ENCODE measurements around the gene CENPL. TPM values are rescaled to one million over a fixed set of nuclear protein-coding genes. Genes with fewer than 3 reads are reported as not detected.

CENPL gene
- total and polyA plus RNA-seq, 2 of the 4 experiments (the other 2 are of a cell fraction), result 6.3 to 21.1 TPM

GRCh38 chr1:173775578-173776226 lies 49.0 kb downstream of the CENPL start:
- Histone ChIP-seq H3K9ac (ENCODE audit: low read depth, low read length) (no peak overlapping the region), H3K9me3 (ENCODE audit: control insufficient read depth, insufficient read depth, low read length) (no peaks in the 10 kb centered on the region), H3K23ac (ENCODE audit: low read depth, low read length) (no peak overlapping the region), H3K4me2 (ENCODE audit: low read depth, low read length) (no peak overlapping the region), H2BK5ac (ENCODE audit: low read depth, low read length, poor library complexity, severe bottlenecking) (no peak overlapping the region), H2BK15ac (ENCODE audit: low read depth, low read length) (no peak overlapping the region), H2AK5ac (ENCODE audit: low read depth, low read length) (no peak overlapping the region), H3K27me3 (ENCODE audit: control insufficient read depth, insufficient read depth, low read length) (no peaks in the 10 kb centered on the region), H3K18ac (ENCODE audit: low read depth, low read length) (no peak overlapping the region), H3K4me1 (ENCODE audit: control insufficient read depth, insufficient read depth, low read length) (no peaks in the 10 kb centered on the region), H3K27ac (ENCODE audit: insufficient read depth, low read length) (no peak overlapping the region), H3K36me3 (ENCODE audit: control insufficient read depth, insufficient read depth, low read length) (peaks cover 18% of the 10 kb centered on the region), H4K5ac (ENCODE audit: low read depth, low read length) (no peak overlapping the region), H3K9me1 (ENCODE audit: insufficient read depth, low read length) (0 out of 2 replicates have a peak, but pooled peaks cover 6% of the 10 kb centered on the region), H3K4me3 (ENCODE audit: insufficient read depth, low read depth, low read length) (no peak overlapping the region), H4K8ac (ENCODE audit: low read depth in 2 of 2, low read length in 2 of 2) (no peak overlapping the region), H3K4ac (ENCODE audit: low read depth, low read length) (no peak overlapping the region), H4K20me1 (ENCODE audit: insufficient read depth, low read length) (no peaks in the 10 kb centered on the region), H3K56ac (ENCODE audit: extremely low read depth, insufficient read depth, low read length) (no peak overlapping the region), H2BK120ac (ENCODE audit: low read depth, low read length) (no peak overlapping the region), H3K14ac (replicated peaks; ENCODE audit: low read depth, low read length) (no peak overlapping the region), H4K91ac (ENCODE audit: insufficient read depth, low read depth, low read length) (no peak overlapping the region), H2AK9ac (replicated peaks; ENCODE audit: low read depth, low read length, poor library complexity) (no peak overlapping the region), H2AFZ (replicated peaks; ENCODE audit: low read length, poor library complexity) (no peak overlapping the region), H2BK20ac (ENCODE audit: low read depth, low read length) (no peak overlapping the region), H3K79me1 (ENCODE audit: low read depth in 1 of 2, low read length in 2 of 2) (peaks cover 3 to 10% of the 10 kb centered on the region in 2 experiments; a peak in 1 of 4 replicates)
- intact Hi-C loops (cut with micrococcal nuclease) (no loop called here), dilution Hi-C loops (cut with HindIII; ENCODE audit: low sequenced_read_pairs, unreplicated experiment) (no loop called here), in situ Hi-C loops (cut with MboI; ENCODE audit: low sequenced_read_pairs) (no loop called here)
- POLR2A ChIA-PET (ENCODE audit: unreplicated experiment), result no interaction called here
- TF ChIP-seq SMC3 (IDR thresholded peaks at IDR 0.05; ENCODE audit: low read depth, low read length) (no peak), POLR2A (IDR thresholded peaks at IDR 0.05; ENCODE audit: low read depth, low read length) (no peak), ELK1 (IDR thresholded peaks at IDR 0.05; ENCODE audit: borderline replicate concordance, low read depth, low read length) (no peak), FOS (IDR thresholded peaks at IDR 0.05; ENCODE audit: low read depth, low read length) (no peak), MXI1 (IDR thresholded peaks at IDR 0.05; ENCODE audit: borderline replicate concordance, low read depth, low read length) (no peak), MAZ (IDR thresholded peaks at IDR 0.05; ENCODE audit: borderline replicate concordance, low read depth, low read length) (no peak), CHD1 (IDR thresholded peaks at IDR 0.05; ENCODE audit: low read depth, low read length) (no peak), RAD21 (IDR thresholded peaks at IDR 0.05; ENCODE audit: low read length) (no peak)
- no CpG with 5 or more reads among the region's 5 CpGs for WGBS, 2 experiments (ENCODE audit: extremely low coverage in 2 of 2, insufficient read length in 1 of 2)
- CTCF ChIA-PET, result interaction anchor here (0.7 kb wide), 1 partner anchor 10 kb away, joined by 3 read pairs; no protein-coding TSS in a partner anchor
- DNase-seq, result no peak
- no peak for ATAC-seq (ENCODE audit: low read depth)
- no TSS peak for BruUV-seq (replicated peaks)
